PFSK-1 (cell line): ENCODE results near the gene TENT5D. TPM values are rescaled to one million over a fixed set of nuclear protein-coding genes. Genes with fewer than 3 reads are reported as not detected.

ENCODE experiments used
- FOXP2 ChIP-seq: optimal IDR thresholded peaks from 2 replicates; pipeline ENCODE3; 2011; ENCODE audit warnings: borderline replicate concordance, control low read depth, inconsistent platforms; ENCODE audit not compliant: insufficient read depth; ENCODE audit errors: extremely low read length, extremely low read depth
- POLR2AphosphoS5 ChIP-seq: IDR thresholded peaks from 2 replicates; pipeline ENCODE4 v1.6.1; 2012; ENCODE audit warnings: low read depth, mild to moderate bottlenecking, control low read depth, low read length, moderate library complexity
- REST ChIP-seq, 2 experiments: IDR thresholded peaks; 2 replicates each; pipeline versions ENCODE4 v1.6.1 to v1.8.0; 2011 to 2012; ENCODE audit warnings: low read depth in 2 of 2, low read length in 2 of 2, control low read depth in 1 of 2, inconsistent platforms in 1 of 2, mild to moderate bottlenecking in 1 of 2, moderate library complexity in 1 of 2; ENCODE audit not compliant: insufficient read depth in 1 of 2
- SIN3A ChIP-seq: IDR thresholded peaks from 2 replicates; pipeline ENCODE4 v1.6.1; 2012; ENCODE audit warnings: mild to moderate bottlenecking, low read length, moderate library complexity, borderline replicate concordance; ENCODE audit not compliant: insufficient read depth
- TAF1 ChIP-seq: IDR thresholded peaks from 2 replicates; pipeline ENCODE4 v1.6.1; 2012; ENCODE audit warnings: low read length, control low read depth, borderline replicate concordance; ENCODE audit not compliant: insufficient read depth
- polyA plus RNA-seq: library from polyadenylated mRNA; unstranded; fragments of >200 nt; gene quantifications from one replicate; pipeline ENCODE4 v1.2.1, GENCODE V29; 2012; ENCODE audit warnings: low read depth, missing spikeins; ENCODE audit not compliant: insufficient read length

TENT5D gene
- polyA plus RNA-seq: not detected

- TF ChIP-seq SIN3A: no peak
- TF ChIP-seq REST (IDR thresholded peaks at IDR 0.05; ENCODE audit: insufficient read depth in 1 of 2, low read depth in 2 of 2, low read length in 2 of 2): no peak
- no peak for TF ChIP-seq TAF1
- no peak for TF ChIP-seq POLR2AphosphoS5
- no peak for TF ChIP-seq FOXP2
Observed at GRCh38 chrX:80420147-80420546, at the start of gene TENT5D. TSS of gene TENT5D (plus strand) at chrX:80420447. CDS start at chrX:80442540, 22,093 bp downstream.

GRCh38 chrX:80388206-80388605 is 32.0 kb upstream of the TENT5D start:
- TF ChIP-seq TAF1 (no peak), REST (IDR thresholded peaks at IDR 0.05; ENCODE audit: insufficient read depth in 1 of 2, low read depth in 2 of 2, low read length in 2 of 2) (no peak), POLR2AphosphoS5 (no peak), SIN3A (no peak), FOXP2 (no peak)

GRCh38 chrX:80412042-80412441 is 8.2 kb upstream of the TENT5D start:
- TF ChIP-seq SIN3A: no peak
- no peak for TF ChIP-seq REST (IDR thresholded peaks at IDR 0.05; ENCODE audit: insufficient read depth in 1 of 2, low read depth in 2 of 2, low read length in 2 of 2)
- TF ChIP-seq POLR2AphosphoS5: no peak

- TF ChIP-seq FOXP2 (no peak), POLR2AphosphoS5 (no peak), SIN3A (no peak), REST (IDR thresholded peaks at IDR 0.05; ENCODE audit: insufficient read depth in 1 of 2, low read depth in 2 of 2, low read length in 2 of 2) (no peak), TAF1 (no peak)
Observed at GRCh38 chrX:80423000-80423399, 2.8 kb downstream of the TENT5D start.

- TF ChIP-seq SIN3A (no peak), REST (IDR thresholded peaks at IDR 0.05; ENCODE audit: insufficient read depth in 1 of 2, low read depth in 2 of 2, low read length in 2 of 2) (no peak), FOXP2 (no peak), TAF1 (no peak), POLR2AphosphoS5 (no peak)
Observed at GRCh38 chrX:80423744-80424143, 3.5 kb downstream of the TENT5D start.
